Measurements from ENCODE around the gene NTN4.
A peak's percentile ranks its signal among the peaks of the same experiment; 100 is the strongest.
"Not testable (repeated sequence)": the region's sequence is repeated elsewhere in the genome, so short reads cannot be mapped to it uniquely, and the experiment has no call there.

NTN4 gene

GRCh38 chr12:95703986-95704385 is 86.6 kb downstream of the NTN4 start:
- DNase-seq: no peak

- no peak for DNase-seq
Observed at GRCh38 chr12:95701722-95702418, 88.7 kb downstream of the NTN4 start.

DNA sequence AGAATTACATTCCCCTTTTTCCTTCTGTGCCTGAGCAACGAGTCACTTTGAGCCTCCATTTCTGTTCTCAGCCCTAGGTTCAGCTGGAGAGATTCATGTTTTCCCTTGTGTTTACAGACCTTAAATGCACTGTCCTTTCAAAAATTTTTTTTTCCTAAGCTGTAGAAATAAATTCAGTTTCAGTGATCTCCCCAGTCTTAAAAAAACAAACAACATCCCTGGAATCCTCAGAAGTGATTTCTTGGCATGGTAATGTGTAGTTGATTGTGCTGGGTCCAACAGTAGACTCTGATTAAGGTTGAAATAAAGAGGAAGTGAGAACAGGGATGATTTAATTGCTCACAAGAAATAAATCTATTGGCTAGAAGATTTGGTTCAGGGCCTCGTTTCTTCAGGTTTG is 89.3 kb downstream of the NTN4 start:
- DNase-seq: no peak

- no peak for DNase-seq
Observed at GRCh38 chr12:95700316-95700785, 90.2 kb downstream of the NTN4 start.

- no peak for DNase-seq
Observed at GRCh38 chr12:95699579-95699978, 91.0 kb downstream of the NTN4 start.

- DNase-seq: no peak
Observed at GRCh38 chr12:95694136-95694535, 96.4 kb downstream of the NTN4 start.

DNA sequence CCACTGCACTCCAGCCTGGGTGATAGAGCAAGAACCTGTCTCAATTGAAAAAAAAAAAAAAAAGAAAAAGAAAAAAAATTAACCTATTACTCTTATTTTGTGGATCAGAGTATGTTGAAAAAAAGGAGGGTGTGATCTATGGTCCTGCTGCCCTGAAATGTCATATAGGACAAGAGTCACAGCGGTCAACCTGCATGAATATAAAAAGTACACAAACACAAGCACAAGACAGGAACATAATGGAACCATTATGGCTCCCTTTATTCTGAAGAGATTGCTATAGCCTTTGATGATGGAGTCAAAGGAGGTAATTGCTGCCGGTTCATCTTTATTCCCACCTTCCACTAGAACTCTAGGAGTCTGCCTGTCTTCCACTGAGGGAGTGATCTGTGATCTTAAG is 96.9 kb downstream of the NTN4 start:
- DNase-seq: no peak

DNA sequence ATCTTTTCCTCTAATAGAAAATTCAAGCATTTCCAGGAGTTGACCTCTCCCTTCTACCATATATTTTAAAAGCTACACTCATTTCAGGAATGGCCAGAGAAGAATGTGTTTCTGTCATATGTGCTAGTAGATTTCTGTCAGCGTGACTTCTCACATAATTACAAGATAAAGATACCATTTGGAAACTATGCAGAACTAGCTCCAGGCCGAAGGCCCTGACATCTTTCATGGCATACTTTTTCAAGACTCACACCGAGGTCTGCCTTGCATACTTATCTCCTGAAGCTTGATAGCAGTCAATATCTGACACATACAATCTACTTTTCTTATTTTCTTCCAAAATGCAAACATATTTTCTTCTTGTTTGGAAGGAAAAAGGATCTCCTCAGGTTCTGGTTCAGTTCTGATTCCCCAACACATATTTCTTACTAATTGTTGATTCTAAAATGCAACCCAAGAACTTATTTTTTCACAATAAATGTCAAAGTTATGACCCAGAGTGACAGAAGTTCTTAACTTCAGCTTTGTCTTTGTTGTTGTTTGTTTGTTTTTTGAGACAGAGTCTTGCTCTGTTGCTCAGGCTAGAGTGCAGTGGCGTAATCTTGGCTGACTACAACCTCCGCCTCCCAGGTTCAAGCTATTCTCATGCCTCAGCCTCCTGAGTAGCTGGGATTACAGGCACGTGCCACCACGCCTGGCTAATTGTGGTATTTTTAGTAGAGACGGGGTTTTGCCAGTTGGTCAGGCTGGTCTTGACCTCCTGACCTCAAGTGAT is 99.5 kb downstream of the NTN4 start:
- no peak for DNase-seq

GRCh38 chr12:95687937-95688336 is 102.6 kb downstream of the NTN4 start:
- no peak for DNase-seq

GRCh38 chr12:95683418-95683817 is 107.1 kb downstream of the NTN4 start:
- no peak for DNase-seq

DNA sequence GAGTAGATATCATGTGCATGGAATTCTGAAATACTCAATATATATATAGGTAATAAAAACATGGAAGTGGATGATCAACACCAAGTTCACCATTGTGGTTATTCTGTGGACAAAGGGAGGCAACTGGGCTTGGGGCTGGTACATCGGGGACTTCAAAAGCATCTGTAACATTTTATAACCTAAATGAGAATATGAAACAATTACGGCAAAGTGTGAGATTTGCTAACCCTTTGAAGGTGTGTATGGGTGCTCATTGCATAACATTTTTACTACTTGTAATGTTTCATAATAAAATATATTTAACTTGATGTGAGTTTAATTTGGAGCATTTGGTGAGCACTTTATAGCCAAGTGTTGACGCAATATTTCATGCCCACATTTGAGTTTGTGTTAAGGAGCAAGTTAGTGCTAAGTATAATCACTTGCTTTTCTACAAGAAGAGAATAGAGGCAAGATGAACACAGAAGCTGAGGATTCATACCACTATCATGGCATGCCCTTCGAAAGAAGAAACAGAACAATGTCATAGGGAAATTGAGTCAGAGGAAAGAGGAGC is 109.3 kb downstream of the NTN4 start:
- DNase-seq: no peak

DNA sequence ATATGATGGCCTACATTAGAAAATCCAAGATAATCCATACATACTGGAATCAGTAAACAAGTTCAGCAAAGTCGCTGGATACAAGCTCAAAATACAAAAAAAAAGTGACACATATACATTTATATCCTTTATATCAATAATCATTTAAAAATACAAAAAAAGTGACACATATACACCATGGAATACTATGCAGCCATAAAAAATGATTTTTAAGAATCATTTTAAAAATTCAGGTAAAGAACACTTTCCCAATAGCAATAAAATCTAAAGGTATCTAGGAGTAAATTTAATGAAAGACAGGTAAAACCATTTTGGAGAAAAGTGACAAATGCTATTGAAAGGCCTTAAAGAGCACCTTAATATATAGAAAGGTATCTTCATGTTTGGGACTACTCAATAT is 111.9 kb downstream of the NTN4 start:
- DNase-seq: no peak

GRCh38 chr12:95677782-95678181 is 112.8 kb downstream of the NTN4 start:
- not testable (repeated sequence) for DNase-seq

GRCh38 chr12:95674631-95675030 is 115.9 kb downstream of the NTN4 start:
- peak; percentile 91 for DNase-seq

DNA sequence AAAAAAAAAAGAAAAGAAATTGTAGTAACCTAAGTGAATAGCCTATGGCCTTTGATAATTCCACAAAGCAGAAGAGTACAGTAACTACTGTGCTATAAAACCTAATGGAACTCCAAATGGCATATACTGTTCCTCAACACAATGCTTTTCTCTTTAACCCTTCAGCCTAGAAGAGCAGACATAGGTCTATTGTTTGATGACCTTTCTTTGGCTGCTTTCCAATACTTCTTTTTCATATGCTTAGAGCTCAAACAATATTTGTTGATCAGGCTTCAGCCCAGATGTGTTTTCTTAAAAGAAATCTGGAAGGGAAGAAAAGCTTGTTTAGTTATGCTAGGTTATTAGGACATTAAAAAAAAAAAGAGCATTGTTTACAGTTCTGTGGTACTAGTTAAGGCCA is 116.4 kb downstream of the NTN4 start:
- DNase-seq: peak; percentile 4

GRCh38 chr12:95673576-95673975 is 117.0 kb downstream of the NTN4 start:
- DNase-seq: no peak

DNA sequence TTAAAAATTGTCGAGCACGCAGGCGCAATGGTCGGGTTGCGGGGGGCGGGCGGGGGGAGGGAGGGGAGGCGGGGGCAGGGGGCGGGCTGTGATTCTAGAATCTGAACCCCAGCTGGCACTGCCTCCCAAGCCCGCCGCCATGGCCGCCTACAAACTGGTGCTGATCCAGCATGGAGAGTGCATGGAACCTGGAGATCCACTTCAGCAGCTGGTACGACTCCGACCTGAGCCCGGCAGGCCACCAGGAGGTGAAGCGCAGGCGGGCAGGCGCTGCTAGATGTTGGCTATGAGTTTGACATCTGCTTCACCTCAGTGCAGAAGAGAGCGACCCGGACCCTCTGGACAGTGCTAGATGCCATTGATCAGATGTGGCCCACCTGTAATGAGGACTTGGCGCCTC is 118.4 kb downstream of the NTN4 start:
- no peak for DNase-seq

DNA sequence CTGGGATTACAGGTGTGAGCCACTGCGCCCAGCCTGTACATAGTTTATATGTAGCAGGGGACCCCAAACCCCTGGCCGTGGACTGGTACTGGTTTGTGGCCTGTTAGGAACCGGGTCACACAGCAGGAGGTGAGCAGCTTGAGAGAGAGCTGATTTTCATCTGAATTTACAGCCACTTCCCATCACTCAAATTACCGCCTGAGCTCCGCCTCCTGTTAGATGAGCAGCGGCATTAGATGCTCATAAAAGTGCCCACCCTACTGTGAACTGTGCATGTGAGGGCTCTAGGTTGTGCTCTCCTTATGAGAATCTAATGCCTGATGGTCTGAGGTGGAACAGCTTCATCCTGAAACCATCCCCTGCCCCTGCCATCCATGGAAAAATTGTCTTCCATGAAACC is 119.3 kb downstream of the NTN4 start:
- no peak for DNase-seq

DNA sequence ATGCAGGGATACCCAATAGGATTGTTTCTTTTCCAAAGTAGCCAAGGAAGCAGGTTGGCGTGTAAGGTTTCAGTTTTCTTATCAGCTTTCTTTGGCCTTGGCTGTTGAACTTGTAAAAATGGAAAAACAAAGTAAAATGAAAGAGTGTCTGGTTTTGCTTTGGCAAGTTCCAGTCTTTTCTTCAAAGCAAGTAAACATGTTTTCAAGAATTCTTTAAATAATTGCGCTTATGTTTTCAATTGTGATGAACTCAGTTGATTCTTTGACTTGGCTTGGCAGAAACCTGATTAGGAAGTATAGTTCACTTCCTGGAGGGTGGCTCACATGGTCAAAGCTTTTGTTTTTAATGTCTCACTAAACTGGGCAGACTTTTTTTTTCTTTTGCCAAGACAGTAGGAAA is 127.0 kb downstream of the NTN4 start:
- DNase-seq: no peak

- DNase-seq: no peak
Observed at GRCh38 chr12:95661360-95661759, 129.2 kb downstream of the NTN4 start.

GRCh38 chr12:95658386-95658785 is 132.2 kb downstream of the NTN4 start:
- no peak for DNase-seq

- DNase-seq: not testable (repeated sequence)
Observed at GRCh38 chr12:95654665-95655064, 135.9 kb downstream of the NTN4 start.

- DNase-seq: no peak
Observed at GRCh38 chr12:95653771-95654546, 136.6 kb downstream of the NTN4 start.
